Measurements from ENCODE around the gene CHPF2.

DNA sequence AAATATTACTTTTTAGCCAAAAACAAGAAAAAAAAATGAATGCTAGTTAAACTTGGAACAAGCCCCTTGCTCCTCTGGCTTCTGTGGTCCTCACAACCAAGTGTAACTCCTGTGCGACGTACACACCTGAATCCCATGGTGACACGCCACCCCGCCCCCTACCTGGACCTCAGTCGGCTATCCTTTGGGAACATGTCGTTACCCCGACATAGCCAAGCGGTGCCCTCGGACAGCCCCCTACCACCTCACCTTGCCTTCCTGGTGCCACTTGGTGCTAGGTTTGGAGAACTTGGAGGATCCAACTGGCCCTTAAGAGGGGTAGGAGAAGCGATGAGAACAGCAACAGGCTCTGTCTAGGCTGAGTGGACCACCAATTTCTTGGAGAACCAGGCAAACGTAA, 28.2 kb downstream of the CHPF2 start:
- TF ChIP-seq, protein P1, sequence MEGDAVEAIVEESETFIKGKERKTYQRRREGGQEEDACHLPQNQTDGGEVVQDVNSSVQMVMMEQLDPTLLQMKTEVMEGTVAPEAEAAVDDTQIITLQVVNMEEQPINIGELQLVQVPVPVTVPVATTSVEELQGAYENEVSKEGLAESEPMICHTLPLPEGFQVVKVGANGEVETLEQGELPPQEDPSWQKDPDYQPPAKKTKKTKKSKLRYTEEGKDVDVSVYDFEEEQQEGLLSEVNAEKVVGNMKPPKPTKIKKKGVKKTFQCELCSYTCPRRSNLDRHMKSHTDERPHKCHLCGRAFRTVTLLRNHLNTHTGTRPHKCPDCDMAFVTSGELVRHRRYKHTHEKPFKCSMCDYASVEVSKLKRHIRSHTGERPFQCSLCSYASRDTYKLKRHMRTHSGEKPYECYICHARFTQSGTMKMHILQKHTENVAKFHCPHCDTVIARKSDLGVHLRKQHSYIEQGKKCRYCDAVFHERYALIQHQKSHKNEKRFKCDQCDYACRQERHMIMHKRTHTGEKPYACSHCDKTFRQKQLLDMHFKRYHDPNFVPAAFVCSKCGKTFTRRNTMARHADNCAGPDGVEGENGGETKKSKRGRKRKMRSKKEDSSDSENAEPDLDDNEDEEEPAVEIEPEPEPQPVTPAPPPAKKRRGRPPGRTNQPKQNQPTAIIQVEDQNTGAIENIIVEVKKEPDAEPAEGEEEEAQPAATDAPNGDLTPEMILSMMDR (IDR thresholded peaks at IDR 0.05) = no peak
- TF ChIP-seq POLR2A (IDR thresholded peaks at IDR 0.05) (no peak), POLR2AphosphoS5 (IDR thresholded peaks at IDR 0.05) (no peak), EP300 (IDR thresholded peaks at IDR 0.05) (no peak)
